Measurements from ENCODE around the gene GPRIN2.
"Not testable (repeated sequence)": the region's sequence is repeated elsewhere in the genome, so short reads cannot be mapped to it uniquely, and the experiment has no call there.

The GPRIN2 gene

GRCh38 chr10:46516660-46517416, 39.6 kb downstream of the GPRIN2 start:
- DNase-seq, result no peak

- no peak for DNase-seq
Measured at GRCh38 chr10:46515793-46516192, 40.7 kb downstream of the GPRIN2 start.

- no peak for DNase-seq
Measured at GRCh38 chr10:46515366-46515765, 41.1 kb downstream of the GPRIN2 start.

GRCh38 chr10:46514899-46515298, 41.6 kb downstream of the GPRIN2 start:
- no peak for DNase-seq

- DNase-seq, result no peak
Measured at GRCh38 chr10:46514431-46514861, 42.0 kb downstream of the GPRIN2 start.

- DNase-seq, result not testable (repeated sequence)
Measured at GRCh38 chr10:46513333-46513732, 43.1 kb downstream of the GPRIN2 start.

GRCh38 chr10:46512725-46513124, 43.7 kb downstream of the GPRIN2 start:
- not testable (repeated sequence) for DNase-seq

- DNase-seq, result not testable (repeated sequence)
Measured at GRCh38 chr10:46512002-46512401, 44.5 kb downstream of the GPRIN2 start.
